GM04503 (cell line): Measurements from ENCODE around the gene MAPKBP1.

Experiments used
- DNase-seq: peaks from one replicate; pipeline ENCODE4 v3.0.0-alpha.2; 2012; ENCODE audit warnings: low read depth

The MAPKBP1 gene

GRCh38 chr15:41788262-41788661, 14.0 kb downstream of the MAPKBP1 start:
- no peak for DNase-seq

- DNase-seq = no peak
Measured at GRCh38 chr15:41789236-41789635, 15.0 kb downstream of the MAPKBP1 start.

GRCh38 chr15:41789662-41790061, 15.4 kb downstream of the MAPKBP1 start:
- no peak for DNase-seq

- DNase-seq = no peak
Measured at GRCh38 chr15:41790169-41790568, 15.9 kb downstream of the MAPKBP1 start.

- DNase-seq = peak; percentile 37
Measured at GRCh38 chr15:41790756-41791546, 16.7 kb downstream of the MAPKBP1 start.

- no peak for DNase-seq
Measured at GRCh38 chr15:41791547-41791937, 17.3 kb downstream of the MAPKBP1 start.

- DNase-seq = no peak
Measured at GRCh38 chr15:41792000-41792637, 17.8 kb downstream of the MAPKBP1 start.

GRCh38 chr15:41794081-41794480, 19.8 kb downstream of the MAPKBP1 start:
- peak; percentile 50 for DNase-seq

GRCh38 chr15:41795996-41796856, 21.9 kb downstream of the MAPKBP1 start:
- peak; percentile 58 for DNase-seq

- DNase-seq = no peak
Measured at GRCh38 chr15:41797201-41797944, 23.1 kb downstream of the MAPKBP1 start.

- no peak for DNase-seq
Measured at GRCh38 chr15:41798607-41799487, 24.6 kb downstream of the MAPKBP1 start.

- no peak for DNase-seq
Measured at GRCh38 chr15:41799488-41799805, 25.2 kb downstream of the MAPKBP1 start.

- DNase-seq = no peak
Measured at GRCh38 chr15:41801185-41801584, 26.9 kb downstream of the MAPKBP1 start.

GRCh38 chr15:41801850-41802455, 27.7 kb downstream of the MAPKBP1 start:
- DNase-seq = no peak

- no peak for DNase-seq
Measured at GRCh38 chr15:41804361-41804760, 30.1 kb downstream of the MAPKBP1 start.

GRCh38 chr15:41804916-41805666, 30.8 kb downstream of the MAPKBP1 start:
- no peak for DNase-seq

- DNase-seq = no peak
Measured at GRCh38 chr15:41805711-41806110, 31.4 kb downstream of the MAPKBP1 start.

- DNase-seq = no peak
Measured at GRCh38 chr15:41806291-41807181, 32.3 kb downstream of the MAPKBP1 start.

- no peak for DNase-seq
Measured at GRCh38 chr15:41809121-41809520, 34.8 kb downstream of the MAPKBP1 start.
